GM21825 (cell line): Measurements from ENCODE around the gene OLFM3.

ENCODE experiments used
- ATAC-seq: cut with Tn5 transposase; IDR thresholded peaks from one replicate; pipeline ENCODE4 v1.9.1; 2021; ENCODE audit warnings: mild to moderate bottlenecking, moderate library complexity; ENCODE audit not compliant: unreplicated experiment

OLFM3 gene

DNA sequence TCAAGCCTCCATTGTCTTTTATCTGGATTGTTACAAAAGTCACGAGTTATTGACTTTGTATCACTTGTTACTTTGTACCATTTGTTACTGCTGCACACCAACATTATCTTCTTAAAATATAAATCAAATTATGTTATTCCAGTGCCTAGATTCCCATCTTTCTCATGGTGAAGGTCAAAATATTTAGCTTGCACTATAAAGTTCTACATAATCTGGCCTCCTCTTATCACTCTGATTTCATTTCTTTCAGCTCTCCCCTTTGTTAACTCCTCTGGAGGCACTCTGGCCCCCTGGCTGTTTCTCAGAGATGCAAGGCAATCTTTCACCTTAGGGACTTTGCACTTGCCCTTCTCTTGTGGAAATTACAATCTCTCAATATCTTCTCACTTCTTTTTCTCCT, 143.8 kb downstream of the OLFM3 start:
- no peak for ATAC-seq

DNA sequence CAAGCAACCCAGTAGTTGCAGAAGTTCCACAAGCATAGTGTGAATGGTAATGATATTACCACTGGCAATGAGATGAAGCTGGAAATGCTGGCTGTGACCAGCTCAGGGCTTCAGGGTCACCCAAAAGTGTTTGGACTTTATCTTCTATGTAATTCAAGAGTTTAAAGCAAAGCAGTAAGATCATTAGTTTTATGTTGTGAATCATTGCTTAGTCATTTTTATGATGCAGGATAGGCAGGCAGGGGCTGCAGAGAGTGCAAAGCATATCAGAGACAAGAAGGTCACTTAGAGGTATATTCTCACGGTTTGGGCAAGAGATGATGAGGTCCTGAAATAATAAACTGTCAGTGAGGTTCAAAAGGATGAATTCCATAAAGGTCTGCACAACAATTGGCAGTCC, 147.4 kb downstream of the OLFM3 start:
- no peak for ATAC-seq

DNA sequence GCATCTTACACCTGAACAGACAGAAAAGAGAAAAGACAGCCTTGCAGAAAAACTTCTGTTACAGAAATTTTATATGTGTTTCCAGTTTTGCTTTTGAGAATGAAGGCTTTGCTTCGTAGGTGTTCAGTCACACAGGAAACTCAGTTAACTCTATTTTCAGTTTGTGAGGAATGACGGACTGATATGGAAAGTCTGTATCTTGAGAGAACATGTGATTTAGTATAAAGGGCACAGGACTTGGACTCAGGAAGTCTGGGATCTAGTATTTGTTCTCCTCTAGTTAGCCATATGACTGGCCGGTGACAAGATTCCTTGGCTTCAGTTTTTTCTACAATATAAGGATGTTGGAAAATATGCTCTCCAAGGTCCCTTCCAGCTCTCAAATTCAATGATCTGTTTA, 149.1 kb downstream of the OLFM3 start:
- no peak for ATAC-seq

DNA sequence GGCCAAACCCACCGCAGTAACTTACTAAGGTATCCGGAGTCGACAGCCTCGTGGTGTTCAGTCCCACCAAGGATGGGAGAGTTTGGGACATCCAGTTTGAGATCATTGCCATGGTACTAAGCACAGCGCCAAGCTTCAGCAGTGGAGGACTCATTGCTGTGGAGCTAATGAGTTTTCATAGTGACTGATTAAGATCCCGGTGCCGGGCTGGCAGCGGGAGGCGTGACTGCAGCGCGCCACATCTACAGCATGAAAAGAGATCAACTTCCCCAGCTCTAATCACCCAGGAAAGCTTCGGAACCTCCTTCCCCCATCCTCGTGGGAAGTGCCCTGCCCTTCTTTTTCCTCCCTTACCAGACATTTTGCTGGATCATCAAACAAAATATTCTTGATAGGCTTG, 149.9 kb downstream of the OLFM3 start:
- ATAC-seq = no peak

DNA sequence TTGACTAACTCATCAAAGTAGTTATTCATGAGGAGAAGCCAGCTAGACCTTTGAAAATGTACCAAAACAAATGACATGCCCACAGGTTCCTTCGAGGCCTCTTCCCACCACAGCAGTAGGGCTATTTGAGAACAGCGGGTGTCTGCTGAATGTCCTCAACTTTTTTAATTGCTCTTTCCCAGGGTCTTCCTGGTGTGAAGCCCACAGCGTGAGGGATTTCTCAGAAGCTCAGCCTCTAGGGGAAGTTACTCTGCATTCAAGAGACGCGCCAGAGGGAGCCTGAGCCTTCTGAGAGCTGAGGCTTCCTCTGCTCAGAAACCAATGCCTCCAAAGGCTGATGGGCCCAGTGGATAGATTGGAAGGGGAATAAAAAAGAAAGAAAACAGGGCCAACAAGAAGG, 153.6 kb downstream of the OLFM3 start:
- no peak for ATAC-seq

DNA sequence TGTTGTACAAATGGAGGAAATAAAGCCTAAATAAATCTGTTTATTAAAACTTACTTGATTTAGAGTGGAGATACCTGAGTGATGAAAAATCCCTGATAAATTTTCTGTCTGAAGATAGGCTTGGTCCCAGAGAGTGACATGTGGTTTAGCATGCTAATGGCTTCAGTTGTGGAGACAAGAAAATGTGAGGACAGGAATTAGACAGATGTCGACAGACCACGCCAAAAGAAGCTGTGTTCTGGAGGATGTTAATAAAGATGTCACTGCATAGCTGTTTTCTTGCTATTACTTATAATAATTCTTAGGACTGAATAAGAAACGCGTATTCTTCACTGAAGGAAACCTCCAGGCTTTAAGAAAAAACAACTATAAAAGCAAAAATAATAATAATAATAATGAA, 154.9 kb downstream of the OLFM3 start:
- no peak for ATAC-seq

DNA sequence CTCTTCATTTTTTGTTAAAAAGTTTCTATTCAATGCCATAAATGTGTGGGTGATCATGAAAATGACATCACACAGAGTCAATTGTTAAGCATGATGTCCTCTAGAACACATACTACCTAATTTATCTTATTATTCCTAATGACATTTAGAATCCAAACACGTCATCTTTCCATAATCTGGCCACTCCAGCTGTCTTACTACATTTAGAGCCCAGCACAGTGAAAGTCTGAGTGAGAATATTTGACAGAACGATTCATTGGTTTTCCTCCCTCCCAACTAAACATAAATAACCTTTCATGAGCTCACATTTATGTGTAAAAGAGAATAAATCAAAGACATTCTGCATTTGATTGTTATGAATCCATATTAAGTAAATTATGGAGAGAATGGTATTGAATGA, 160.7 kb downstream of the OLFM3 start:
- no peak for ATAC-seq

DNA sequence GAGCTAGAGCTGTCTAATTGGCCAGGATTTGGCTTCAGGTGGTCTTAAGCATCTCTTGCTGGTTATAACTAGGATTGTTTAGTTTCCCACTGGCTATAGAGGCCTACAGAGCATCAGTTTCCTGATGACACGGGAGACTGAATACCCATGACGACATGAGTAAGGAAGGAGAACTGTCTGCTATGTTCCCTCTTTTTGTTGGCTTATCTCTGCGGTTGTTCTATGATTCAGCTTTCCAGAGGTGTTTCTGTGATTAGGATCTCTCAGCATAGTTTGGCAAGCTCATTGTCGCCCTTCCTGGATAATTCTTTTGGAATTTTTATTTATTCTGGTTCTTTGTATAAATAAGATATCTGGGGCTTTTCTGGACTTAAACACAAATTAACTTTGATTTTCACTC, 163.4 kb downstream of the OLFM3 start:
- no peak for ATAC-seq

DNA sequence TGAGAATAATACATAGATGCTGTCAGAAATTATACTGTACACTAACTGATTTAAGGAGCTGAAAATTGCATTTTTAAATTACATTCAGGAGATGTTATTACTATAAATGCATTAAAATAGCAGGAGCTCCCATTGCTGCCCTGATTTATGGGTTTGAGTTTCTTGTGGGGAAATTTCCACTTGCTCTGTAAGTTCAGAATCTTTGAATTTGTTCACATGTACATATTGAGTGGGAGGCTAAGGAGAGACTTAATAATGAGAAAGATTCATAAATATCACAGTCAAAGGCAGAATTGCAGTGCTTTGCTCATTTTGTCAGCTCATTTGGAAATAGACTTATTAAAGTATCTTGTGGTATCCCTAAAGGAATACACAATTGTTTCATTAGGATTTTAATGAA, 170.3 kb downstream of the OLFM3 start:
- ATAC-seq = no peak

DNA sequence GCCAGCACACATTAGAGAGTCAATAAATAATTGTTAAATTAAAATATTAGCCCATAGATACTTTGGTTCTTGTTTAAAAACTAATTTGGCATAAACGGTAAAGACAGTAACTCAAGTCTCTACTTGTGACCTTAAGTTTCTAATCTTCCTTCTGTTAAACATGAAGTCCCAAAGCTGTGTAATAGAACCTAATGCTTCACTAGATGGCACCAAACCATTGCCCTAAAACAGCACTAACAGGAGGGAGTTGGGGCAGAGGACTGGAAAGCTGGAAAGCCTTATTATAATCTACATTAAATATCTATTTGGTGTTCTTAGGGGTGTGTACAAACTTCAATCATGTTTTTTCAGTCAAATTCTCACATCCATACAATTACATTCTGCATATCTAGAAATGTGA, 176.7 kb downstream of the OLFM3 start:
- no peak for ATAC-seq

DNA sequence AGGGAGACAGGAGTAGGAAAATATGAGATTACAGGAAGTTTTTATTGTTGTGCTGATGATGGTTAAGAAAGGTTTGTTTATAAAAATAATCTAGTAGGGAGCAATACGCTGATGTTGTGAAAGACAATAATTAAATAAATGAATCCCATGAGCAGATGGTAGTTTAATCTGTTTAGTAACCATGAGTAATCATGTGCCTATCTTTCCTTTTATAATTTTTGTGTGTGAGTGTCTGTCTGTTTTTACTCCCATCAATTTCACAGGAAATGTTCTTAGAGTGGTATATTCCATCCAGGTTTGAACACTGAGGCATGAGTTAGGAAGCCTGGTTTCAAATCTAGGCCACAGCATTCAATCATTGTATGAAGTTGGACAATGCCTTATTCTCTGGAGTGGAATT, 180.5 kb downstream of the OLFM3 start:
- no peak for ATAC-seq

DNA sequence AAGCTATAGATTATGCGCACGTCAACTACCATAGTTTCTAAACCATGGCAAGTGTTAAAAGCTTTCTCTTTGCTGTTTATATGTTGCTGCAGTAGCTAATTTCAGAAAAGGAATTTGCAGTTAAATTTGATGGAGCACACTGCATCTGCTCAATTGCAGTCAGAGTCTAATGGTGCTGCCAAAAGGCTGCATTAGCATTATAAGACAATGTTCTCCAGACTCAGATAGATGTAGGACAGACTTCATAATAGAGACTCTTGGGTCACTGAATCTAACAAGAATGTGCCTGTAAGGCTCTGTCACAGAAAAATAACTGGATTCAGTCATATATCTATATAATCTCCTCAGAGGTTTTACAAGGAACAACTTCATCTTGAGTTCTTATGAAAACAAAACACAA, 198.3 kb downstream of the OLFM3 start:
- no peak for ATAC-seq

DNA sequence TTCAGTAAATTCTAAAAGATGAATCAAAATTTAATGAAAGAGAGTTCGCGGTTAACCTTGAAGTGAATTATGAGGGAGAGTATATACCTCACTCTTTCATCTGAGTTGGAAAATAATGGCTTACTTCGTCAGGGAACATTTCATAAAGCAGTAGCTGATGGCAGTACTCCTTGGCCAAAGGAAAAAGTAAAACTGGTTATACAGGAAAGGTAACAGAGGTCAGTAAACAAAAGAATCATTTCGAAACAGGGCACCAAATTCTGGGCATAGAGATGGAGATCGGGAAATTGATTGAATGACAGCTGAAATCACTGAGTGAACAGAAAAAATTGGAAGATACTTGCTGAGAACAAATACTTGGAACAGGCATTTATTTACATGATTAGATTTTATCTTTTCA, 199.0 kb downstream of the OLFM3 start:
- ATAC-seq = no peak

DNA sequence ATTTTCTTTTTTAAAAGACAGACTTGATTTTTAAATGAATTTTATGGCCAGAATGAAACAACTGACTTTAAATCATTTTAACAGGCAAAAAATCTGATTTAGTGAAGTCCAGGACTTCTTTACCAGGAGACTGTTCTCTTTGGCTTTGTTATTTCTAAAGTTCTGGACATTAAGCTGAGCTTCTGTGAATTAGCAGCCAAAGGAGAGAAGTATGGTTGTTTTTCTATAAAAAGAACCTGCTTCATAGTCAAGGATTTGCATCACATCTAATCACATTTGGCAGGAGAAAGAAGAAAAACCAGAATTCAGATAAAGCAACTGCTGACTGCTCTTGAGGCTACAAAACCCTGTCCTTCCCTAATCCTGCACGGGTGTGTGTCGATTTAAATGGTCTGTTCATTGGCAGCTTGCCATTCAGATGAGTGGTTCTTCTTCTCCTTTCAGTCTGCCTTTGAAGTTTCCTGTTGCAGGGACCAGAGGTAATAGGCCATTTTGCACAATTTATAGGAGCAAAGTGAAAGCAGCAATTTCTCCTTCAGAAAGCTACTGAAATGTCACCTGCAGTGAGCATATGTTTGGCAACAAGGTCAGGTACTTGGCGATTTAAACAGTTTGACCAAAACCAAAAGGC, 215.4 kb downstream of the OLFM3 start:
- no peak for ATAC-seq

DNA sequence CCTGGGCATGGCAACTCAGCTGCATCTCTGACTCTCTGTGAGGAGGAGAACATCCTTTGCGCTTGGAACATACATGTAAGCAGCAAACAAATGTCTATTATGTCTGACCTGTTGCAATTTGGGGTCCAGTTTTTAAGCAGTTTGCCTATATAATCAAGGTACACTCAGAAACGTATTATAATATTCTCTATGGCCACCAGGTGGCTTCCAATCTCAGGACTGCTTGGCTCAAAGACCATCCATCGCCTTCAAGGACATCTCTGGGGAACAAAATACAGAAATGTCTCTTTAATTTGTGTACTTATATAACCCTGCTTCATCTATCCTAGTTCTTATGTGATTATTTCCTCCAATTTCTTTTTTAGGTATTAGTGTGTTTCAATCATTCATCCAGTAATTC, 227.2 kb downstream of the OLFM3 start:
- peak; percentile 73 for ATAC-seq

DNA sequence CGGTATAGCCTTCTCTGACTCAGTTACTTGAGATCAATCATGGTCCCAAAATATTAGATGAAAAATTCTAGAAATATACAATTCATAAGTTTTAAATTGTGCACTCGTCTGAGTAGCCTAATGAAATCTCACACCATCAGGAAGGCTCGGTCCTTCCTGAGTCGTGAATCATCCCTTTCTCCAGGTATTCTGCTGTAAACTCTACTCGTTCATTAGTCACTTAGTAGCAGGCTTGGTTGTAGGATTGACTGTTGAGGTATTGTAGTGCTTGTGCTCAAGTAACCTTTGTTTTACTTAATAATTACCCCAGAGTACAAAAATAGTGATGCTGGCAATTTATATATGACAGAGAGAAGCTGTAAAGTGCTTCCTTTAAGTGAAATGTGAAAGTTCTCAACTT, 238.7 kb downstream of the OLFM3 start:
- no peak for ATAC-seq

DNA sequence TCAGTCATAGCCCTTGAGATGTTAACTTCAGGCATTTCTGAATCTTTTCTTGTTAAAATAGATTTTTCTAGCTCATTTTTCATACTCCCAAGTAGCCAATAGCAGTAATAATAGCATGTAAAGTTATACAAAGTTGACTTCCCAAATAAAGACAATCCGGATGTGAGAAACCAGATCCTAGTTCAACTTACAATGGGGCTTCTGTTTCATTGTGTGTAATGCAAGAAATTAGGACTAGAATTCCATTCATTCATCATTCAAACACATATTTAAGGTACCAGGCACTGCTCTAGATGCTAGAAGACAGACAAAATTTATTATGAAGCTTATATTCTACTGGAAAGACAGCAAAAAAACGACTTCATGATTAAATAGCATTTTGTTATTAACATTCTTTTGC, 240.3 kb downstream of the OLFM3 start:
- ATAC-seq = no peak
